SK-N-SH (cell line): Measurements from ENCODE around the gene TIE1. TPM values are rescaled to one million over a fixed set of nuclear protein-coding genes. Genes with fewer than 3 reads are reported as not detected.

Source experiments
- CTCF ChIA-PET: fragments of 300-600, 350-600 bp; formaldehyde crosslinking; extraction: SDS; loops from one replicate; lab custom pipeline; 2021; lab: Yijun Ruan, JAX
- POLR2A ChIA-PET: fragments of 350-600 bp; sonication (Branson Sonifier 250); formaldehyde crosslinking; extraction: SDS; loops from one replicate; lab custom pipeline; 2020; ENCODE audit warnings: antibody characterized with exemption, inconsistent platforms; lab: Yijun Ruan, JAX
- DNase-seq: peaks from one replicate; pipeline ENCODE4 v3.0.0; 2012
- H2AFZ ChIP-seq: fragments of 200-600 bp; sonication (generic); 2 replicates; pipeline ENCODE4 v1.8.1; 2016; ENCODE audit warnings: antibody characterized with exemption, mild to moderate bottlenecking, low read depth
- H3F3A ChIP-seq: fragments of 200-600 bp; sonication (generic); replicated peaks from 2 replicates; pipeline ENCODE3; 2016; ENCODE audit warnings: antibody characterized with exemption, mild to moderate bottlenecking; ENCODE audit not compliant: insufficient read depth
- H3K27ac ChIP-seq, 2 experiments: fragments of 200-500 bp in 1 of 2; fragments of 200-600 bp in 1 of 2; sonication (Bioruptor generic) in 1 of 2; sonication (generic), shearing (Covaris generic) in 1 of 2; 2 replicates each; pipeline versions ENCODE4 v1.5.1 to v1.6.1; 2014 to 2016; ENCODE audit warnings: low read depth in 2 of 2, inconsistent platforms in 1 of 2, low read length in 1 of 2, mild to moderate bottlenecking in 1 of 2, mixed read lengths in 1 of 2
- H3K27me3 ChIP-seq: fragments of 200-600 bp; sonication (generic), shearing (Covaris generic); 2 replicates; pipeline ENCODE4 v1.6.1; 2016; ENCODE audit warnings: mixed run types; ENCODE audit not compliant: insufficient read depth
- H3K36me3 ChIP-seq, 2 experiments: fragments of 200-500 bp in 1 of 2; fragments of 200-600 bp in 1 of 2; sonication (Bioruptor generic) in 1 of 2; sonication (generic) in 1 of 2; replicated peaks in 1 of 2; 2 replicates each; pipeline versions ENCODE3 to v1.5.1; 2014 to 2016; ENCODE audit warnings: low read length in 1 of 2, mild to moderate bottlenecking in 1 of 2; ENCODE audit not compliant: insufficient read depth in 2 of 2, control insufficient read depth in 1 of 2
- H3K4me1 ChIP-seq, 2 experiments: fragments of 200-500 bp in 1 of 2; fragments of 200-600 bp in 1 of 2; sonication (Bioruptor generic) in 1 of 2; sonication (generic), shearing (Covaris generic) in 1 of 2; 2 replicates each; pipeline versions ENCODE4 v1.5.1 to v1.6.1; 2014 to 2016; ENCODE audit warnings: low read depth in 1 of 2, low read length in 1 of 2, mixed run types in 1 of 2; ENCODE audit not compliant: insufficient read depth in 2 of 2, control insufficient read depth in 1 of 2
- H3K4me2 ChIP-seq: fragments of 200-600 bp; sonication (generic), shearing (Covaris generic); 2 replicates; pipeline ENCODE4 v1.6.1; 2017; ENCODE audit warnings: mixed run types
- H3K4me3 ChIP-seq, 2 experiments: fragments of 200-500 bp in 1 of 2; fragments of 200-600 bp in 1 of 2; sonication (Bioruptor generic) in 1 of 2; sonication (generic), shearing (Covaris generic) in 1 of 2; 2 replicates each; pipeline versions ENCODE4 v1.5.1 to v1.8.1; 2014 to 2016; ENCODE audit warnings: low read depth in 2 of 2, inconsistent platforms in 1 of 2, low read length in 1 of 2, mild to moderate bottlenecking in 1 of 2, mixed read lengths in 1 of 2, moderate library complexity in 1 of 2
- H3K79me2 ChIP-seq: fragments of 200-600 bp; sonication (generic); 2 replicates; pipeline ENCODE4 v1.8.1; 2017; ENCODE audit warnings: mild to moderate bottlenecking; ENCODE audit not compliant: insufficient read depth
- H3K9ac ChIP-seq: fragments of 200-600 bp; sonication (generic); 2 replicates; pipeline ENCODE4 v1.6.1; 2017; ENCODE audit warnings: mixed run types
- H3K9me2 ChIP-seq: fragments of 200-600 bp; sonication (generic); 2 replicates; pipeline ENCODE4 v1.6.1; 2017; ENCODE audit warnings: mixed run types
- H3K9me3 ChIP-seq: fragments of 200-600 bp; sonication (generic); 2 replicates; pipeline ENCODE4 v1.6.1; 2017; ENCODE audit warnings: mixed run types, mild to moderate bottlenecking, moderate library complexity
- H4K20me1 ChIP-seq: fragments of 200-600 bp; sonication (generic); 2 replicates; pipeline ENCODE4 v1.6.1; 2017; ENCODE audit warnings: mild to moderate bottlenecking, mixed run types; ENCODE audit not compliant: insufficient read depth
- CTCF ChIP-seq: fragments of 200-600 bp; sonication (generic); IDR thresholded peaks from 2 replicates; pipeline ENCODE4 v1.6.1; 2017; ENCODE audit warnings: antibody characterized with exemption, mild to moderate bottlenecking, moderate library complexity
- ELF1 ChIP-seq: IDR thresholded peaks from 2 replicates; pipeline ENCODE4 v1.4.0; 2012
- EP300 ChIP-seq, 2 experiments: IDR thresholded peaks; 2 replicates each; pipeline versions ENCODE4 v1.4.0 to v1.6.1; 2012; ENCODE audit warnings: borderline replicate concordance in 1 of 2, low read depth in 1 of 2, low read length in 1 of 2
- FOSL2 ChIP-seq: IDR thresholded peaks from 2 replicates; pipeline ENCODE4 v1.4.0; 2012; ENCODE audit warnings: low read depth, mild to moderate bottlenecking, moderate library complexity, borderline replicate concordance
- FOXJ3 ChIP-seq: sonication (generic); formaldehyde crosslinking; IDR thresholded peaks from 2 replicates; pipeline ENCODE4 v1.5.1; 2020; ENCODE audit warnings: mild to moderate bottlenecking, missing genetic modification reagents
- FOXM1 ChIP-seq: IDR thresholded peaks from 2 replicates; pipeline ENCODE4 v1.4.0; 2012; ENCODE audit warnings: low read depth, mild to moderate bottlenecking
- GATA2 ChIP-seq: sonication (generic); formaldehyde crosslinking; IDR thresholded peaks from 2 replicates; pipeline ENCODE4 v1.5.0; 2020; ENCODE audit warnings: mild to moderate bottlenecking, missing genetic modification reagents
- IRF3 ChIP-seq: fragments of 150-350 bp; IDR thresholded peaks from 2 replicates; pipeline ENCODE4 v1.6.1; 2016; ENCODE audit warnings: mild to moderate bottlenecking, low read depth, low read length
- JUND ChIP-seq: IDR thresholded peaks from 2 replicates; pipeline ENCODE4 v1.4.0; 2012
- MAX ChIP-seq: IDR thresholded peaks from 2 replicates; pipeline ENCODE4 v1.4.0; 2012; ENCODE audit warnings: low read depth
- MXI1 ChIP-seq: IDR thresholded peaks from 2 replicates; pipeline ENCODE4 v1.6.1; 2012; ENCODE audit warnings: mild to moderate bottlenecking, low read depth, low read length, improper control_type of control experiment
- NFIC ChIP-seq: IDR thresholded peaks from 2 replicates; pipeline ENCODE4 v1.4.0; 2012; ENCODE audit warnings: borderline replicate concordance
- PBX3 ChIP-seq: IDR thresholded peaks from 2 replicates; pipeline ENCODE4; 2012
- POLR2AphosphoS5 ChIP-seq: IDR thresholded peaks from 2 replicates; pipeline ENCODE4 v1.6.1; 2012; ENCODE audit warnings: low read depth, low read length
- RXRA ChIP-seq: IDR thresholded peaks from 2 replicates; pipeline ENCODE4 v1.4.0; 2012; ENCODE audit warnings: low read depth, mild to moderate bottlenecking, borderline replicate concordance
- SIN3A ChIP-seq: IDR thresholded peaks from 2 replicates; pipeline ENCODE4 v1.6.1; 2012; ENCODE audit warnings: low read depth, mild to moderate bottlenecking, low read length, moderate library complexity, borderline replicate concordance
- TCF12 ChIP-seq: IDR thresholded peaks from 2 replicates; pipeline ENCODE4 v1.4.0; 2012
- USF1 ChIP-seq: IDR thresholded peaks from 2 replicates; pipeline ENCODE4 v1.4.0; 2012; ENCODE audit warnings: low read depth, borderline replicate concordance
- YY1 ChIP-seq: IDR thresholded peaks from 2 replicates; pipeline ENCODE4 v1.4.0; 2012; ENCODE audit warnings: low read depth, mild to moderate bottlenecking
- ZBTB33 ChIP-seq: IDR thresholded peaks from 2 replicates; pipeline ENCODE4 v1.4.0; 2012; ENCODE audit warnings: low read depth, borderline replicate concordance
- WGBS: methylation state at CpG from one replicate; pipeline ENCODE4 v1.1.6; 2017; ENCODE audit warnings: low lambda C conversion rate; 5-methylcytosine and 5-hydroxymethylcytosine counted together
- polyA plus RNA-seq, 3 experiments: library from polyadenylated mRNA; depleted of rRNA; stranded (reverse); fragments of >200 nt; gene quantifications; 2 replicates each; pipeline ENCODE4 v1.2.3, GENCODE V29; 2012

TIE1 gene
- polyA plus RNA-seq, 1 of the 3 experiments (the other 2 are of a cell fraction) = 1.6 TPM

- Histone ChIP-seq H3K9me3 (no peaks in the 10 kb centered on the region), H4K20me1 (no peaks in the 10 kb centered on the region), H3K79me2 (no peaks in the 10 kb centered on the region), H3K4me3 (no peak overlapping the region), H3K27me3 (no peaks in the 10 kb centered on the region), H3K4me2 (no peak overlapping the region)
- POLR2A ChIA-PET = no interaction called here
- TF ChIP-seq EP300 (IDR thresholded peaks at IDR 0.05; ENCODE audit: borderline replicate concordance in 1 of 2, low read depth in 1 of 2, low read length in 1 of 2) = no peak
- no peak for TF ChIP-seq YY1
- TF ChIP-seq PBX3 = no peak
- no peak for TF ChIP-seq RXRA
- TF ChIP-seq MAX = no peak
- no peak for TF ChIP-seq ELF1
- no peak for TF ChIP-seq JUND
- no peak for TF ChIP-seq TCF12
- TF ChIP-seq POLR2AphosphoS5 = no peak
- TF ChIP-seq FOXJ3 (CRISPR knock-in tag) = no peak
- no peak for TF ChIP-seq FOXM1
- no peak for TF ChIP-seq GATA2 (CRISPR knock-in tag)
- TF ChIP-seq, all 33 proteins: peak for 0
- Histone ChIP-seq H3K36me3 (no peaks in the 10 kb centered on the region), H3K4me1 (no peaks in the 10 kb centered on the region), H2AFZ (no peak overlapping the region), H3F3A (no peaks in the 10 kb centered on the region), H3K27ac (no peak overlapping the region), H3K9me2 (no peaks in the 10 kb centered on the region), H3K9ac (no peak overlapping the region)
- no peak for DNase-seq
- 54% methylated on average over 3 of the region's 3 CpGs for WGBS
- CTCF ChIA-PET = interaction anchor here (1.5 kb wide), 1 partner anchor 12 kb away, joined by 4 read pairs; no protein-coding TSS in a partner anchor
Observed at GRCh38 chr1:43315481-43315880, 14.7 kb downstream of the TIE1 start.

- H3K9ac ChIP-seq = no peak overlapping the region
- no peaks in the 10 kb centered on the region for H3K36me3 ChIP-seq
- no peaks in the 10 kb centered on the region for H3K9me2 ChIP-seq
- WGBS = 73% methylated on average over 10 of the region's 10 CpGs
- H4K20me1 ChIP-seq = no peaks in the 10 kb centered on the region
- no peak overlapping the region for H3K4me3 ChIP-seq
- H3K4me1 ChIP-seq = no peaks in the 10 kb centered on the region
- no peaks in the 10 kb centered on the region for H3K27me3 ChIP-seq
- no peak overlapping the region for H3K4me2 ChIP-seq
- H3F3A ChIP-seq = no peaks in the 10 kb centered on the region
- H3K27ac ChIP-seq = no peak overlapping the region
- no peak overlapping the region for H2AFZ ChIP-seq
- DNase-seq = no peak
- CTCF ChIA-PET = interaction anchor here (0.8 to 1.5 kb wide), 3 partner anchors 9 to 222 kb away, joined by 3 to 4 read pairs (median 3); no protein-coding TSS in a partner anchor
- POLR2A ChIA-PET = no interaction called here
- no peaks in the 10 kb centered on the region for H3K9me3 ChIP-seq
- H3K79me2 ChIP-seq = no peaks in the 10 kb centered on the region
- no peak for TF ChIP-seq MXI1
- no peak for TF ChIP-seq YY1
- TF ChIP-seq USF1 = no peak
- no peak for TF ChIP-seq EP300 (IDR thresholded peaks at IDR 0.05; ENCODE audit: borderline replicate concordance in 1 of 2, low read depth in 1 of 2, low read length in 1 of 2)
- no peak for TF ChIP-seq FOSL2
- TF ChIP-seq NFIC = no peak
- TF ChIP-seq CTCF = no peak
- no peak for TF ChIP-seq IRF3
- TF ChIP-seq SIN3A = no peak
- TF ChIP-seq ZBTB33 = no peak
Observed at GRCh38 chr1:43315963-43316737, 15.4 kb downstream of the TIE1 start.
